Erythroblast (primary cell): ENCODE results near the gene FCAR.
"Not testable (repeated sequence)": the region's sequence is repeated elsewhere in the genome, so short reads cannot be mapped to it uniquely, and the experiment has no call there.

ENCODE experiments used
- DNase-seq, 2 experiments: peaks; one replicate each; lab custom pipeline; 2025; lab: John Stamatoyannopoulos, UW
- GATA1 ChIP-seq: IDR thresholded peaks from 2 replicates; pipeline ENCODE4 v1.6.1; 2011; ENCODE audit warnings: low read depth, mild to moderate bottlenecking, control low read depth, low read length, moderate library complexity
- POLR2A ChIP-seq: IDR thresholded peaks from 2 replicates; pipeline ENCODE4 v1.6.1; 2011; ENCODE audit warnings: mild to moderate bottlenecking, low read length

FCAR gene

DNA sequence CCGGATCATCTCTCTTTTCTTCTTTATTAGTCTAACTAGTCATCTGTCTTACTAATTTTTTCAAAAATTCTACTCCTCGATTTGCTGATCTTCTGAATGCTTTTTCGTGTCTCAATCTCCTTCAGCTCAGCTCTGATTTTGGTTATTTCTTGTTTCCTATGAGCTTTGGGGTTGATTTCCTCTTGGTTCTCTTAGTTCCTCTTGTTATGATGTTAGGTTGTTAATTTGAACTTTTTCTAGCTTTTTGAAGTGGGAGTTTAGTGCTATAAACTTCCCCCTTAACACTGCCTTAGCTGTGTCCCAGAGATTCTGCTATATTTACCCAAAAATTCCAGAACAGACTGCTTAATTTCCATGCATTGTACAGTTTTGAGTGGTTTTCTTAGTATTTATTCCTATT is 3.4 kb downstream of the FCAR start:
- TF ChIP-seq POLR2A = no peak
- no peak for TF ChIP-seq GATA1
- no peak for DNase-seq

DNA sequence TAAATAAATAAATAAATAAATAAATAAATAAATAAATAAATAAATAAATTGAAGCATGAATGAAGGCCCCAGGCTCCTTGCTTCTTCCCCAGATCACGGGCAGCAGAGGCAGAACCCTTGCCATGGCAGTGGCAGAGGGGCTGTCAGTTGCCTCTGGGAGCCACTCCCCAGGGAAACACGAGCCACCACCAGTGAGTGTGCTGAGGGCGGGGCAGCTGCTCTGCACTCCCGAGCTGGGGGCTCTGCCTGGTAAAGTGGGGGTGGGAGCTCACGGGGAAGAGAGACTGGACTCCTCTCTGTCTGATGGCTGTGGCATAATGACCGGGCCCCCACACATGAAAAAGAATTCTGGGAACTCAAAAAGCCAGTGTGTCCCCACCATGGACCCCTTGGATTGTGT is 7.8 kb downstream of the FCAR start:
- DNase-seq = no peak
- TF ChIP-seq GATA1 = no peak
- TF ChIP-seq POLR2A = no peak

DNA sequence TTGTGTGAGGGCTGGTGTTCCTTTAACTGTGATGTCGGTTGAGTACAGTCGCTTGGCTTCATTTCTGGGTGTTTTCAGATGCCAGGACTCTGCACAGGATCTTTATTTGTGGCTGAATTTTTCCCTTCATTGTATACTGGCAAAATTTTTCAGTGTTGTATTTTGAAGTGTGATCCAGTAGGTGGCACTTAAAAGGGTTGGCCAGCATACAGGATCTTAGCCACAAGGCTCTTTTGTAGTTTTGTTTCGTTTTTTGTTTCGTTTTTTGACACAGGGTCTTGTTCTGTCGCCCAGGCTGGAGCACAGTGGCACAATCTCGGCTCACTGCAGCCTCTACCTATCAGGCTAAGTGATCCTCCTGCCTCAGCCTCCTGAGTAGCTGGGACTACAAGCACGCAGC is 8.7 kb downstream of the FCAR start:
- TF ChIP-seq GATA1 = no peak
- TF ChIP-seq POLR2A = no peak
- DNase-seq = no peak

DNA sequence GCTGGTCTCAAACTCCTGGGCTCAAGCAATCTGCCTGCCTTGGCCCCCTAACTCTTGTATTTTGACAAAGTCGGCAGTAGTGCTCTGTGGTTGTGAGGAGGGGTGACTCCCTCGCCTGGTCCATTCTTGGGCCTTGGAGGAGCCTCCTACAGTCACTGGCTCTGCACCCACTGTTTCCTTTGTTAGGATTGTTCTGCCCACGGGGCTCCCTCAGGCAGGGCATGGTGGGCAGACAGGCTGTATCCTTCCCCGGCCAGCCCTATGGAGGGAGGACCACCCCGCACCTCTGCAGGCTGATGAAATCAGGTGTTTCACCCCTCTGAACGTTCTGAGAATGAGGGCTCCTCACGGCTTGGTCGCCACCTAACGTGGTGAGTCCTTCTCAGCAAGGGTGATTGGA is 9.2 kb downstream of the FCAR start:
- no peak for DNase-seq
- TF ChIP-seq GATA1 = no peak

DNA sequence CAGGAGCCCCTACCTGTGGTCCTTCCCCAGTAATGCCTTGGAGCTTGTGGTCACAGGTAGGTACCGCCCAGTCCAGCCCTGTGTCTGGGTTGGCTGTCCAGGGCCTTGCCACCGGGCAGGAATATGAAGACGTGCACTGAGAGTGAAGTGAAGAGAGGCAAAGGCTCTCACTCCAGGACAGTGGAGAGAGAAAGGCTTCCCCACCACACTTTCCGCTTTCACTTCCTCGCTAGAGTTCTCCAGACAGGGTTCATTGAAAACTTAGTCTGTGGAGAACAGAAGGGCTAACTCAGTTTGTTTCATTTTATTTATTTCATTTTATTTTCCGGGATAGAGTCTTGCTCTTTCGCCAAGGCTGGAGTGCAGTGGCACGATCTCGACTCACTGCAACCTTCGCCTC is 14.2 kb downstream of the FCAR start:
- TF ChIP-seq POLR2A (no peak), GATA1 (no peak)
- DNase-seq = no peak

DNA sequence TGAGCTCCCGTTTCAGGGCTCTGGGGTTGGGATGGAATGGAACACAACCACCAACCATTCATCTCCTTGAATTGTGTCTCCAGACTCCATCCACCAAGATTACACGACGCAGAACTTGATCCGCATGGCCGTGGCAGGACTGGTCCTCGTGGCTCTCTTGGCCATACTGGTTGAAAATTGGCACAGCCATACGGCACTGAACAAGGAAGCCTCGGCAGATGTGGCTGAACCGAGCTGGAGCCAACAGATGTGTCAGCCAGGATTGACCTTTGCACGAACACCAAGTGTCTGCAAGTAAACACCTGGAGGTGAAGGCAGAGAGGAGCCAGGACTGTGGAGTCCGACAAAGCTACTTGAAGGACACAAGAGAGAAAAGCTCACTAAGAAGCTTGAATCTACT is 15.5 kb downstream of the FCAR start:
- no peak for DNase-seq
- no peak for TF ChIP-seq POLR2A
- TF ChIP-seq GATA1 = no peak

DNA sequence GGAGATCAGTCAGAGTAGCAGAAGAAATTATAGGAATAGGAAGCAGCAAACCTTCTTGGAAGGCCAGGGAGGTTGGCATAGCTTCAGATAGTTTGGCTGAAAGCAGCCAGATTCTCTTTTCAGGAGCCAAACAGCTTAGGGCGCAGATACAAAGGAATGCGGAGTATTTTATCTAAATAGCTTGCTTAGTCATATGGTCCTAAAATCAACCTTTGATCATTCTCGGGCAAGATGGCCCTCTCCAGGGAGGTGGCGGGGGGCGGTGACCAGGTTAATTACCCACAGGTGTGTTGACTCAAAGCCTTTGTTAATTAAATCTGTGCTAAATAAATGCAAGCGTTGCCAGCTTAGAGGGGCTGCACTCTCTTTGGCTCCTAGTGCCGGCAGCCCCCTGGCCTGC is 19.4 kb downstream of the FCAR start:
- no peak for DNase-seq
- TF ChIP-seq POLR2A (no peak), GATA1 (no peak)

DNA sequence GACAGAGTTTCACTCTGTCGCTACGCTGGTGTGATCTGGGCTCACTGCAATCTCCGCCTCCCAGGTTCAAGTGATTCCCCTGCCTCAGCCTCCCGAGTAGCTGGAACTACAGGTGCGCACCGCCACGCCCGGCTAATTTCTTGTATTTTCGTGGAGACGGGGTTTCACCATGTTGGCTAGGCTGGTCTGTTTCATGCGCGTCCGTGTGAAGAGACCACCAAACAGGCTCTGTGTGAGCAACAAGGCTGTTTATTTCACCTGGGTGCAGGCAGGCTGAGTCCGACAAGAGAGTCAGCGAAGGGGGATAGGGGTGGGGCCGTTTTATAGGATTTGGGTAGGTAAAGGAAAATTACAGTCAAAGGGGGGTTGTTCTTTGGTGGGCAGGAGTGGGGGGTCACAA is 20.1 kb downstream of the FCAR start:
- not testable (repeated sequence) for DNase-seq

DNA sequence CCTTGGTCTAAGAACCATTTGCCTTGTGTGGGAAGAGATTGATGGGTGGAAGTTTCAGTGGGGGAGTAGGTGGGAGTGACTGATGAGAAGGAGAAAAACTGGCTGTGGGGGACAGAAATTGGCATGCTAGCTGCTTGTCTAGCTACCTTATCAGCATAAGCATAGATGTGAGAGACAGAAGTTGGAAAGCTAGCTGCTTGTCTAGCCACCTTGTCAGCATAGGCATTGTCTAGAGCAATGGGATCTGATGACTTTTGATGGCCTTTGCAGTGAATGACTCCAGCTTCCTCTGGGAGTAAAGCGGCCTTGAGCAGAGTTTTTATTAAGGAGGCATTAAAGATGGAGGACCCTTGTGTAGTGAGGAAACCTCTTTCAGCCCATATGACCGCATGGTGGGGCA is 22.0 kb downstream of the FCAR start:
- TF ChIP-seq POLR2A = no peak
- TF ChIP-seq GATA1 = no peak
- DNase-seq = no peak

DNA sequence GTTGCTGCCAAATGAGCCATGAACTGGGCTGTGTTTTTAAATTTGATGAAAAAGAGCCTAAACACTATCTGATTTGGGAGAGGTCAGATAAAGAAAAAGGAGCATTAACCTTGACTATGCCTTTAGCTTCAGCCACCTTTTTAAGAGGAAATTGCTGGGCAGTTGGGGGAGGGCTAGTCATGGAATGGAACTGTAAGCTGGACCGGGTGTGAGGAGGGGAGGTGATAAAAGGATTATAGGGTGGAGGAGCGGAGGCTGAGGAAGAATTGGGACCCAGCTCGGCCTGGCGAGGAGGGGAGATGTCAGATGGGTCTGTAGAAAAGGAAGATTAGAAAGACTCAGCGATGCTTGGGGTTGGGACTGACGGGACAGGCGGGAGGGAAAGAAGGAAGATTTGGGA is 24.6 kb downstream of the FCAR start:
- not testable (repeated sequence) for DNase-seq

DNA sequence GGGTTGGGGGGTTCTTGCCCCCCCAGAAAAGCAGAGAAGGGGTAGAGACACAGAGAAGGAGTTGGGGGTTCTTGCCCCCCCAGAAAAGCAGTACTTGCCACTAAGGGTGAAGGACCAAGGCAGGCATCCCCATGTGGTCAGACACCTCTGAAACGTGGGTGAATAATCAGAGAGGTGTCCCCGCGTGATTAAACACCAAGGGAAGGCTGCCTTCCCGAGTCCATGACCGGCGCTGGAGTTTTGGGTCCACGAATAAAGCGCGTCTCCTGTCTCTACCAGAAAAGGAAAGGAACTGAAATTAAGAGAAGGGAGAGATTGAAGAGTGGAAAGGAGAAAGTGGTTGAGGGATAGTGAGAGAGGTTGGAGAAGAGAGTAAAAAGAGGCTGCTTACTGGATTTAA is 25.6 kb downstream of the FCAR start:
- not testable (repeated sequence) for DNase-seq

DNA sequence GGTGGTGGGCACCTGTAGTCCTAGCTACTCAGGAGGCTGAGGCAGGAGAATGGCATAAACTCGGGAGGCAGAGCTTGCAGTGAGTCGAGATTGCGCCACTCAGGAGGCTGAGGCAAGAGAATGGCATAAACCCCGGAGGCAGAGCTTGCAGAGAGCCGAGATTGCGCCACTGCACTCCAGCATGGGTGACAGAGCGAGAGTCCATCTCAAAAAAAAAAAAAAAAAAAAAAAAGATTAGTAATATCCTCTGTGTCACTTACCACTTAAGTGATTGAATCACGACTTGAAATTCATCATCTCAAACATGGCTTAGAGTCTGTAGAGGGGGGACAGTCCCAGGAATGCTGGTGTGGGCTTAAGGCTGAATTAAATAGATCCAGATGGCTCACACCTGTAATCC is 27.1 kb downstream of the FCAR start:
- DNase-seq = not testable (repeated sequence)

DNA sequence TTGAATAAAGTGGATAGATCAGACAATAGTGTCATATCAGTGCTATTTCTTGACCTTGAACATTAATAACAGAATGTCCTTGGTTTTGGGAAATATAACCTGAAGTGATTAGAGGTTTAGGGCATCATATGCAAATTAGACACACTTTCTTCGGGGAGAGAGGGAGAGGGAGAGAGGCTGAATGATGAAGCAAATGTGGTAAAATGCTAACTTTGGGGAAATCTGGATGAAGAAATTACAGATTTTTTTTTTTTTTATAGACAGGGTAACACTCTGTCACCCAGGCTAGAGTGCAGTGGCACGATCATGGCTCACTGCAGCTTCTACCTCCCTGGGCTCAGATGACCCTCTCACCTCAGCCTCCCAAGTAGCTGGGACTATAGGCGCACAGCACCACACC is 28.0 kb downstream of the FCAR start:
- DNase-seq = no peak
- no peak for TF ChIP-seq GATA1
- TF ChIP-seq POLR2A = no peak

DNA sequence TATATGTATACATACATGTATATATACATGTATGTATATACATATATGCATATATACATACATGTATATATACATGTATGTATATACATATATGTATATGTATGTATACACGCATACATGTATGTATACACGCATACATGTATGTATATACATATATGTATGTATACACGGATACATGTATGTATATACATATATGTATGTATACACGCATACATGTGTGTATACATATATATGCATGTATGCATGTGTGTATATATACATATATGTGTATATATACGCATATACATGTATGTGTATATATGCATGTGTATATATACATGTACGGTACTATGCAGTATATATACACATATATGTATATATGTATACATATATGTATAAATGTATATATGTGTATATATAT is 29.3 kb downstream of the FCAR start:
- TF ChIP-seq GATA1 (no peak), POLR2A (no peak)
- no peak for DNase-seq

DNA sequence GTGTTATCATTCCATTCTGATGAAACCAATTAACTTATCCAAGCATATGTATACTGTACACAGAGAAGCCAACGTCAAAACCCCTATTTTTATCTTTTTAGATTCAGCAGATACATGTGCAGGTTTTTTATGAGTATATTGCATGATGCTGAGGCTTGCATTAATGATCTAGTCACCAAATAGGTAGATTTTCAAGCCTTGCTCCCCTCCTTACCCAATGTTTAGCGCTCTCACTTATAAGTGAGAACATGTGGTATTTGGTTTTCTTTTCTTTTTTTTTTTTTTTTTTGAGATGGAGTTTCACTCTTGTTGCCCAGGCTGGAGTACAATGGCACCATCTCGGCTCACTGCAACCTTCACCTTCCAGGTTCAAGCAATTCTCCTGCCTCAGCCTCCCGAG is 30.2 kb downstream of the FCAR start:
- DNase-seq = not testable (repeated sequence)

DNA sequence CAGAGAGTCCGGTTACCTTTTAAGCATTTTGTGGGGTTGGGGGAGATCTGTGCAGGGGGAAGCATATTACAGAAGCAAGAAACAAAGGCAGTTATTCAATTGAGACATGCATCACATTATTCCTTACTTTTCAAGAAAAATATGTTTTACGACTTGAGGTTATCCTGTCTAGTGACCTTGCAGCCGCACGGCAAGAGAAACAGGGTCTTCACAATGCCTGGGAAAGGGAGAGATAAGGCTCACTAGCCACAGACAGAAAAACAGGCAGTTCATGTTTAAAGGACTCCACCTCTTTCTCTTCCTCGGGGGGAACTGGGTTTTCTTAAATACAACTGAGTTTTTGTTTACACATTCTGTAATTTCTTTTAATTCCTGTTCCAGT is 31.4 kb downstream of the FCAR start:
- TF ChIP-seq POLR2A (no peak), GATA1 (no peak)

More for the DNA sequence above, 31.4 kb downstream of the FCAR start:
- no peak for DNase-seq
